Keratinocyte (primary cell): ENCODE measurements around the gene ARHGAP6.

Experiments used
- CTCF ChIP-seq, 3 experiments: IDR thresholded peaks in 1 of 3; conservative IDR thresholded peaks in 1 of 3; optimal IDR thresholded peaks in 1 of 3; 2 replicates in 2 of 3; 3 replicates in 1 of 3; pipeline versions ENCODE3 to v1.5.1; 2011; ENCODE audit warnings: low read length in 3 of 3, mild to moderate bottlenecking in 3 of 3, moderate library complexity in 2 of 3, control low read depth in 1 of 3, inconsistent platforms in 1 of 3; ENCODE audit not compliant: insufficient read depth in 2 of 3; ENCODE audit errors: extremely low read depth in 1 of 3
- EZH2 ChIP-seq: IDR thresholded peaks from one replicate; pipeline ENCODE4 v1.6.1; 2012; ENCODE audit warnings: inconsistent platforms, mild to moderate bottlenecking, low read length, moderate library complexity

DNA sequence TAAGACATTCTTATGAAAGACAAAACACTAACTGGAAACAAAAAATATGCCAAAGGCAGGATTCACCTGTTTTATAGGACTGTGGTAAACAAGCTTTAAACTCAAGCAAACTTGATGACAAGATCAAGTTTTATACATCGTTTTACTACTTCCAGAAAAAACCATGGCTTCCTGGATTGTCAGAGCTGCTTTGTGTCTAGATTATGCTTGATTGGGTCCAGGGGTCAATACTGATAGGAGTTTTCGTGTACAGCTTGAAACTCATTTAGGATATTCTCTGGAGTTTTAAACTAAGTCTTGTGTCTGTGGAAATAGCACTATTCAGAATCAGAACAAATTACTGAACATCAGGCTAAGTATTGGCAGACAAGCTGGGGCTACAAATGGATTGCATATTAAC is 541.6 kb downstream of the ARHGAP6 start:
- no peak for TF ChIP-seq CTCF (optimal IDR thresholded peaks at IDR 0.05 in 1 of 3, IDR thresholded peaks at IDR 0.05 in 1 of 3, conservative IDR thresholded peaks at IDR 0.05 in 1 of 3; ENCODE audit: extremely low read depth in 1 of 3, insufficient read depth in 2 of 3, low read length in 3 of 3)
- TF ChIP-seq EZH2 = no peak
